Right lobe of liver (tissue), 4 donors: ENCODE measurements around the gene TECTA.

Experiments
- CTCF ChIP-seq, 4 donors: fragments of 200-600 bp in 3 of 4; fragments of 450-650 bp in 1 of 4; IDR thresholded peaks; one replicate each; pipeline versions ENCODE4 v1.5.1 to v1.8.0; 2016 to 2022; ENCODE audit warnings: antibody characterized with exemption in 4 of 4, mild to moderate bottlenecking in 2 of 4
- POLR2A ChIP-seq: fragments of 450-650 bp; IDR thresholded peaks from one replicate; pipeline ENCODE4 v1.6.1; 2017; ENCODE audit warnings: antibody characterized with exemption, mild to moderate bottlenecking
- donor health status: DM: no; HTN: no; CAD: no.
- donor health status: DM: no; HTN: no; CAD: no.
- donor health status: DM: no; HTN: yes; CAD: no.

GRCh38 chr11:121207485-121208115 lies 106.6 kb downstream of the TECTA start:
- TF ChIP-seq CTCF (IDR thresholded peaks at IDR 0.05) = no peak
- TF ChIP-seq POLR2A = no peak
